Liver (tissue), 9 donors: ENCODE measurements around the gene ZNF689. TPM values are rescaled to one million over a fixed set of nuclear protein-coding genes. Genes with fewer than 3 reads are reported as not detected.
A peak's percentile ranks its signal among the peaks of the same experiment; 100 is the strongest.

Experiments
- DNase-seq: peaks from one replicate; pipeline ENCODE4 v3.0.0-alpha.2; 2017; ENCODE audit warnings: low spot score
- H3K27ac ChIP-seq, 2 donors: one replicate each; pipeline ENCODE4 v1.7.0; 2013; ENCODE audit warnings: inconsistent platforms in 2 of 2, low read length in 2 of 2, control low read depth in 1 of 2, low read depth in 1 of 2, mild to moderate bottlenecking in 1 of 2
- H3K27me3 ChIP-seq, 4 donors: one replicate each; pipeline versions ENCODE4 v1.6.1 to v1.7.0; 2013; ENCODE audit warnings: low read length in 3 of 4, inconsistent platforms in 1 of 4, mild to moderate bottlenecking in 1 of 4, moderate library complexity in 1 of 4; ENCODE audit not compliant: control insufficient read depth in 4 of 4, insufficient read depth in 4 of 4
- H3K36me3 ChIP-seq, 4 donors: one replicate each; pipeline versions ENCODE4 v1.6.1 to v1.7.0; 2013; ENCODE audit warnings: low read length in 3 of 4, mild to moderate bottlenecking in 3 of 4, low read depth in 1 of 4, moderate library complexity in 1 of 4; ENCODE audit not compliant: control insufficient read depth in 4 of 4, insufficient read depth in 3 of 4
- H3K4me1 ChIP-seq, 4 donors: one replicate each; pipeline versions ENCODE4 v1.6.1 to v1.7.0; 2013; ENCODE audit warnings: low read length in 3 of 4, mild to moderate bottlenecking in 3 of 4, moderate library complexity in 1 of 4; ENCODE audit not compliant: control insufficient read depth in 4 of 4, insufficient read depth in 4 of 4
- H3K4me3 ChIP-seq, 3 donors: one replicate each; pipeline versions ENCODE4 v1.6.1 to v1.7.0; 2013; ENCODE audit warnings: low read length in 3 of 3, control low read depth in 1 of 3, low read depth in 1 of 3, mild to moderate bottlenecking in 1 of 3
- H3K9ac ChIP-seq, 2 donors: one replicate each; pipeline ENCODE4 v1.7.0; 2013; ENCODE audit warnings: low read length in 2 of 2, mild to moderate bottlenecking in 2 of 2, moderate library complexity in 2 of 2, control low read depth in 1 of 2, low read depth in 1 of 2
- H3K9me3 ChIP-seq, 4 donors: one replicate each; pipeline versions ENCODE4 v1.6.1 to v1.7.0; 2013; ENCODE audit warnings: low read length in 3 of 4; ENCODE audit not compliant: control insufficient read depth in 4 of 4
- ATF3 ChIP-seq: IDR thresholded peaks from 2 replicates; pipeline ENCODE4 v1.6.1; 2016; ENCODE audit warnings: antibody characterized with exemption
- EGR1 ChIP-seq, 2 donors: IDR thresholded peaks; 2 replicates each; pipeline ENCODE4 v1.6.1; 2016 to 2018; ENCODE audit warnings: antibody characterized with exemption in 2 of 2, low read depth in 2 of 2
- FOXA2 ChIP-seq: IDR thresholded peaks from 2 replicates; pipeline ENCODE4 v1.6.1; 2016; ENCODE audit warnings: antibody characterized with exemption
- GABPA ChIP-seq, 2 donors: IDR thresholded peaks in 1 of 2; conservative IDR thresholded peaks in 1 of 2; 2 replicates each; pipeline ENCODE4 v1.6.1; 2016; ENCODE audit warnings: antibody characterized with exemption in 2 of 2, mild to moderate bottlenecking in 1 of 2, moderate library complexity in 1 of 2
- HNF4A ChIP-seq, 2 donors: conservative IDR thresholded peaks; 2 replicates each; pipeline ENCODE4 v1.6.1; 2016; ENCODE audit warnings: antibody characterized with exemption in 2 of 2, mild to moderate bottlenecking in 2 of 2
- HNF4G ChIP-seq: IDR thresholded peaks from 2 replicates; pipeline ENCODE4 v1.6.1; 2016; ENCODE audit warnings: antibody characterized with exemption
- JUND ChIP-seq, 2 donors: IDR thresholded peaks; 2 replicates each; pipeline ENCODE4 v1.6.1; 2016; ENCODE audit warnings: antibody characterized with exemption in 2 of 2
- NR2F2 ChIP-seq: IDR thresholded peaks from 2 replicates; pipeline ENCODE4 v1.6.1; 2016; ENCODE audit warnings: antibody characterized with exemption
- RAD21 ChIP-seq, 2 donors: IDR thresholded peaks; 2 replicates each; pipeline ENCODE4 v1.6.1; 2016; ENCODE audit warnings: antibody characterized with exemption in 2 of 2, mild to moderate bottlenecking in 2 of 2
- REST ChIP-seq: IDR thresholded peaks from 2 replicates; pipeline ENCODE4 v1.6.1; 2016; ENCODE audit warnings: antibody characterized with exemption, mild to moderate bottlenecking
- RXRA ChIP-seq, 2 donors: IDR thresholded peaks; 2 replicates each; pipeline ENCODE4 v1.6.1; 2017 to 2018; ENCODE audit warnings: antibody characterized with exemption in 2 of 2, mild to moderate bottlenecking in 1 of 2
- SP1 ChIP-seq: IDR thresholded peaks from 2 replicates; pipeline ENCODE4 v1.6.1; 2018; ENCODE audit warnings: antibody characterized with exemption, mild to moderate bottlenecking
- TAF1 ChIP-seq: conservative IDR thresholded peaks from 2 replicates; pipeline ENCODE4 v1.6.1; 2016; ENCODE audit warnings: antibody characterized with exemption, mild to moderate bottlenecking
- YY1 ChIP-seq: IDR thresholded peaks from 2 replicates; pipeline ENCODE4 v1.6.1; 2016; ENCODE audit warnings: antibody characterized with exemption, mild to moderate bottlenecking
- ZBTB33 ChIP-seq: IDR thresholded peaks from 2 replicates; pipeline ENCODE4 v1.6.1; 2016; ENCODE audit warnings: antibody characterized with exemption
- WGBS: extraction: QIAGEN DNeasy Blood & Tissue Kit; methylation state at CpG from one replicate; pipeline ENCODE4 v1.1.7; 2013; 5-methylcytosine and 5-hydroxymethylcytosine counted together
- polyA plus RNA-seq, 2 donors: library from polyadenylated mRNA; stranded (reverse) in 1 of 2; unstranded in 1 of 2; fragments of 200-250 nt in 1 of 2; fragments of >200 nt in 1 of 2; fragmentation: Nextera tagmentation in 1 of 2; extraction: Ambion mirVana in 1 of 2; gene quantifications; one replicate each; pipeline versions ENCODE4 v1.2.1 to v1.2.3, GENCODE V29; 2013 to 2015
- total RNA-seq, 2 donors: library from RNA; depleted of rRNA; stranded (reverse); fragments of >200 nt; gene quantifications; one replicate each; pipeline ENCODE4 v1.2.3, GENCODE V29; 2014
- TF ChIP-seq, protein P1 (sequence below): fragments of 150-350 bp; IDR thresholded peaks from 2 replicates; pipeline ENCODE4 v1.5.1; 2017; ENCODE audit warnings: improper control_type of control experiment, low read depth, low read length; ENCODE audit not compliant: missing input control
- donor health status: healthy.
- donor health status: healthy.
- donor health status: healthy.
- donor health status: healthy.
- donor health status: healthy.

The ZNF689 gene
- total and polyA plus RNA-seq, 4 donors: 2.6 to 5.8 (median 4.3) TPM

DNA sequence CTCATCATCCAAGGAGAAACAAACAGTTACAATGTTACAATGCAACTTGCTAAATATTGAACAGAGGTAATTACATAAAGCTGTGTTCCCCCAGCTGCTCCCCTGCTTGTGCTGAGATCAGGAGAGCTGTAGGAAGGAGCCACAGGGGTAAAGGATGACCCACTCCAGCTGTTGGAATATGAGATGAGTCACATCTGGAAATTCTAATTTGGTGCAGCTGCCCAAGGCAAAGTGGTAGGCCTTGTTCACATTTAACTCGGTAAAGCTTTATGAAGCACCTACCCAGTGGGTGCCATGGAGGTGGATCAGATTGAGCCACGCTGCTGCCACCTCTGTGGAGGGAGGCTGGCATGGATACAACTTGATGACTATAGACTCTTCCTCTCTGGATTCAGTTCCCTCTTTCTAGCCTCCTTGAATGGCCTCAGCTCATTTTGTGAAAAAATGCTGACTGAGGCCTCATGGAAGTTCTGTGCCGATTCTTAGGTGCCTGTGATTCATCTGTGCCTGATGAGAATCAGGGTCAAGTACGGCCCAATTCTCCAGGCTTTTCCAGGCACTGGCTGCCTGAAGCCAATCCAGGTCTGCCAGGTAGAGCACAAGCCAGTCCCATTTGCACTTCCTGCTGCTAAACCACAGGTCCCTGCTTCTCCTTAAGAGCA is 7.4 kb downstream of the ZNF689 start:
- Histone ChIP-seq H3K27ac (peak overlapping the region; percentile 19 to 94), H3K9ac (no peak overlapping the region), H3K4me3 (no peak overlapping the region), H3K9me3 (no peaks in the 10 kb centered on the region), H3K27me3 (no peaks in the 10 kb centered on the region), H3K4me1 (peaks cover 12 to 40% (median 31%) of the 10 kb centered on the region in 4 donors), H3K36me3 (peaks cover 2 to 8% (median 3%) of the 10 kb centered on the region in 4 donors)
- DNase-seq: no peak
- TF ChIP-seq HNF4G (no peak), EGR1 (IDR thresholded peaks at IDR 0.05; ENCODE audit: low read depth in 2 of 2) (no peak), REST (no peak), YY1 (no peak), ZBTB33 (no peak)
- WGBS: 74% methylated on average over 4 of the region's 4 CpGs

DNA sequence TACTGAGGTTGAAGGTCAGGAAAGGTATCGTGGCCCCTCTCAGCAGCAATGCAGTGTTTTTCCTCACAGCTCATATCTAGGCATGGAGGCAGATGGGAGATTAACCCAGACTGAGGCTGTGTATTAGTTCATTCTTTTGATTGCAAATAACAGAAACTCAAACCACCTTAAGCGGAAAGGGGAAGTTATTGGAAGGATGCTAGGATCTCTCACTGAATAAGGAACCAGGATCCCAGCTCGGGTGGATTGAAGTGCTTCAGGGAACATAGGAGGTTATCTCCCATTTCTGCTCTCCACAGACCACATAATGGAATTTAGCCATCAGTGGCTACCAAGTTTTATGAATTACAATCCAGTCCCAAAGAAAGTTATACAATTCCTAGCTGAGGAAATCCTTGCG is 8.2 kb downstream of the ZNF689 start:
- Histone ChIP-seq H3K4me1 (peaks cover 12 to 40% (median 31%) of the 10 kb centered on the region in 4 donors), H3K27ac (no peak overlapping the region)

More for the DNA sequence above, 8.2 kb downstream of the ZNF689 start:
- DNase-seq: no peak
- WGBS: 86% methylated on average over 4 of the region's 4 CpGs
- Histone ChIP-seq H3K9ac (no peak overlapping the region), H3K9me3 (no peaks in the 10 kb centered on the region), H3K4me3 (no peak overlapping the region), H3K27me3 (no peaks in the 10 kb centered on the region), H3K36me3 (peaks cover 2 to 8% (median 3%) of the 10 kb centered on the region in 4 donors)
- TF ChIP-seq ATF3 (no peak), GABPA (IDR thresholded peaks at IDR 0.05 in 1 of 2, conservative IDR thresholded peaks at IDR 0.05 in 1 of 2) (no peak), EGR1 (IDR thresholded peaks at IDR 0.05; ENCODE audit: low read depth in 2 of 2) (no peak), HNF4G (no peak), SP1 (no peak), ZBTB33 (no peak), RXRA (IDR thresholded peaks at IDR 0.05) (no peak), RAD21 (IDR thresholded peaks at IDR 0.05) (no peak), NR2F2 (no peak), JUND (IDR thresholded peaks at IDR 0.05) (no peak), YY1 (no peak), TAF1 (no peak), FOXA2 (no peak), HNF4A (conservative IDR thresholded peaks at IDR 0.05) (no peak)
- TF ChIP-seq, protein P1, sequence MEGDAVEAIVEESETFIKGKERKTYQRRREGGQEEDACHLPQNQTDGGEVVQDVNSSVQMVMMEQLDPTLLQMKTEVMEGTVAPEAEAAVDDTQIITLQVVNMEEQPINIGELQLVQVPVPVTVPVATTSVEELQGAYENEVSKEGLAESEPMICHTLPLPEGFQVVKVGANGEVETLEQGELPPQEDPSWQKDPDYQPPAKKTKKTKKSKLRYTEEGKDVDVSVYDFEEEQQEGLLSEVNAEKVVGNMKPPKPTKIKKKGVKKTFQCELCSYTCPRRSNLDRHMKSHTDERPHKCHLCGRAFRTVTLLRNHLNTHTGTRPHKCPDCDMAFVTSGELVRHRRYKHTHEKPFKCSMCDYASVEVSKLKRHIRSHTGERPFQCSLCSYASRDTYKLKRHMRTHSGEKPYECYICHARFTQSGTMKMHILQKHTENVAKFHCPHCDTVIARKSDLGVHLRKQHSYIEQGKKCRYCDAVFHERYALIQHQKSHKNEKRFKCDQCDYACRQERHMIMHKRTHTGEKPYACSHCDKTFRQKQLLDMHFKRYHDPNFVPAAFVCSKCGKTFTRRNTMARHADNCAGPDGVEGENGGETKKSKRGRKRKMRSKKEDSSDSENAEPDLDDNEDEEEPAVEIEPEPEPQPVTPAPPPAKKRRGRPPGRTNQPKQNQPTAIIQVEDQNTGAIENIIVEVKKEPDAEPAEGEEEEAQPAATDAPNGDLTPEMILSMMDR: no peak
